ENCODE data around the gene PKP4. TPM values are rescaled to one million over a fixed set of nuclear protein-coding genes. Genes with fewer than 3 reads are reported as not detected.
"Not testable (repeated sequence)": the region's sequence is repeated elsewhere in the genome, so short reads cannot be mapped to it uniquely, and the experiment has no call there.

Gene PKP4, protein sequence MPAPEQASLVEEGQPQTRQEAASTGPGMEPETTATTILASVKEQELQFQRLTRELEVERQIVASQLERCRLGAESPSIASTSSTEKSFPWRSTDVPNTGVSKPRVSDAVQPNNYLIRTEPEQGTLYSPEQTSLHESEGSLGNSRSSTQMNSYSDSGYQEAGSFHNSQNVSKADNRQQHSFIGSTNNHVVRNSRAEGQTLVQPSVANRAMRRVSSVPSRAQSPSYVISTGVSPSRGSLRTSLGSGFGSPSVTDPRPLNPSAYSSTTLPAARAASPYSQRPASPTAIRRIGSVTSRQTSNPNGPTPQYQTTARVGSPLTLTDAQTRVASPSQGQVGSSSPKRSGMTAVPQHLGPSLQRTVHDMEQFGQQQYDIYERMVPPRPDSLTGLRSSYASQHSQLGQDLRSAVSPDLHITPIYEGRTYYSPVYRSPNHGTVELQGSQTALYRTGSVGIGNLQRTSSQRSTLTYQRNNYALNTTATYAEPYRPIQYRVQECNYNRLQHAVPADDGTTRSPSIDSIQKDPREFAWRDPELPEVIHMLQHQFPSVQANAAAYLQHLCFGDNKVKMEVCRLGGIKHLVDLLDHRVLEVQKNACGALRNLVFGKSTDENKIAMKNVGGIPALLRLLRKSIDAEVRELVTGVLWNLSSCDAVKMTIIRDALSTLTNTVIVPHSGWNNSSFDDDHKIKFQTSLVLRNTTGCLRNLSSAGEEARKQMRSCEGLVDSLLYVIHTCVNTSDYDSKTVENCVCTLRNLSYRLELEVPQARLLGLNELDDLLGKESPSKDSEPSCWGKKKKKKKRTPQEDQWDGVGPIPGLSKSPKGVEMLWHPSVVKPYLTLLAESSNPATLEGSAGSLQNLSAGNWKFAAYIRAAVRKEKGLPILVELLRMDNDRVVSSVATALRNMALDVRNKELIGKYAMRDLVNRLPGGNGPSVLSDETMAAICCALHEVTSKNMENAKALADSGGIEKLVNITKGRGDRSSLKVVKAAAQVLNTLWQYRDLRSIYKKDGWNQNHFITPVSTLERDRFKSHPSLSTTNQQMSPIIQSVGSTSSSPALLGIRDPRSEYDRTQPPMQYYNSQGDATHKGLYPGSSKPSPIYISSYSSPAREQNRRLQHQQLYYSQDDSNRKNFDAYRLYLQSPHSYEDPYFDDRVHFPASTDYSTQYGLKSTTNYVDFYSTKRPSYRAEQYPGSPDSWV
- 9.3 and 15.0 TPM in 2 replicates for total RNA-seq (2014; rRNA removed; shearing (Covaris generic); ENCODE audit: low replicate concordance)

DNA sequence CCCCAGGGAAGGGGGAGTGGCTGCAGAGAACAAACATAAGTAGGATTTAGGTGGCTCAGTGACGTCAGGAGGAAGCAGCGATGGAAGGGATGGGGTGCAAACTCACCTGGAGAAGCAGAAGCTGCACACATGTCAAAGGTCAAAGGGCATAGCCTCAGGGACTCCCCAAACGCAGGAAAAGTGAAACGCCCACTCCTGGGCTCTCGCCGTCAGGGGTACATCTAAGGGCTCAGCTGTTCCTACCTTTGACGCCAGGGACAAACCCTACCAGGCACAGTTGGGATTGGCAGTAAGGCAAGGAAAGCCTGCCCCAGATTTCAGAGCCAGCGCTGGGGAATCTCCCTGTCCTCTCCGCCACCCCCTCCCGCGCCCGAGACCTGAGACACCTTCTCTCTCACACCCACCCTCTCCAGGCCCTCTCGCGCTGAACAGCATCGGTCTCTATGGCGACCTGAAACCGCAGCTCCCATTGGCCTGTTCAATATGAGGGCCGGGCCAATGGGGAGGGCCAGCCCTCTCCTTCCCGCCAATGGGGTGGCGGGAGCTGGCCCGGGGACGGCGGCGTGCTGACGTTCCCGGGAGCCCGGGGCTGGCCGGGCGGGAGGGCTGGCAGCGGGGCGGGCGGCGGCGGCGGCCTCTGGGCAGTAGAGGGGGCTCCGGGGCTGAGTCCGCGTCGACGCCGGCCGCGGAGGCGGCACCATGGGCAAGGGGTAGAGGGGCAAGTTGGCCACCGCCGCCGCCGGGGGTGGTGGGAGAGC is at the start of gene PKP4, which contains the start of gene CCDC148:
Gene PKP4 (plus strand): TSS at position 644 of the 758 bp plus-strand sequence. CDS start 76,233 bp downstream, outside the sequence.
Gene CCDC148 (minus strand): TSS at position 445 of the 758 bp plus-strand sequence. CDS start 314 bp downstream, at position 131.
- peak within 1 kb of the TSS; percentile 77 for H3K4me3 ChIP-seq
- H3K27me3 ChIP-seq = peaks cover 3% of the 10 kb centered on the region; the same call in 1 of the 2 replicates
- DNase-seq = peak; percentile 94
- peaks cover 3% of the 10 kb centered on the region for H3K36me3 ChIP-seq
- no peaks in the 10 kb centered on the region for H3K9me3 ChIP-seq

DNA sequence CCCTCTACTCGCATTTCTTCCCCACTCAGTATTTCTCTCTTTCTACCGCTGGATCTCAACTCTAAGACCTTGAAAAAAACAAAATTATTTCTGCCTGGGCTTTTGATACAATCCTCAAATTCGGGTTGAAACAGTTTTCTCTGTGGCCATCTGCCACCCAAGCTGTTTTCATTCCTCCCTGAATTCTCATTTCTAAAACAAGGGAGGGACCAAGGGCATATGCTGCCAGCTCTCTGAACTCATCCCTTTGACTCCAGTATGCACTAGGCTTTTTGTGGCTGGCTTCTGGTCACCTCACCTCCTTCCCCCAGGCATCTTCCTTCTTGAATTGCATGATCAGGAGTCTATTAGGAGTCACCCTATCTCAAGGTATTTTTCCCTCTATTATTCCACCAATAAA is 49.7 kb upstream of the PKP4 start:
- Histone ChIP-seq H3K4me3 (no peak overlapping the region), H3K36me3 (no peaks in the 10 kb centered on the region), H3K27me3 (no peaks in the 10 kb centered on the region), H3K9me3 (peaks cover 6% of the 10 kb centered on the region)
- DNase-seq = no peak

DNA sequence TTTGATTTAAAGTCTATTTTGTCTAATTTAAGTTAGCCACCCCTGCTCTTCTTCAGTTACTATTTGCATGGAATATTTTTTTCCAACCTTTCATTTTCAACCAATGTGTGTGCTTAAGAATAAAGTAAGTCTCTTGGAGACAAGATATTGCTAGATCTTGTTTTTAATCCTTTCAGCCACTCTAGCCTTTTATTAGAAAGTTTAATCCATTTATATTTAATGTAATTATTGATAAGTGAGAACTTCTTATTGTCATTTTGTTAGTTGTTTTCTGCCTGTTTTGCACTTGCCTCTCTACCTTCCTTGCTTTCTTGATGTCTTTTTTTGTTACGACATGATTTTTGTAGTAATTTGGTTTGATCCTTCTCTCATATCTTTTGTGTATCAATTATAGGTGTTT is 46.6 kb upstream of the PKP4 start:
- H3K36me3 ChIP-seq = no peaks in the 10 kb centered on the region
- no peaks in the 10 kb centered on the region for H3K27me3 ChIP-seq
- H3K9me3 ChIP-seq = peaks cover 6% of the 10 kb centered on the region
- DNase-seq = no peak
- no peak overlapping the region for H3K4me3 ChIP-seq

DNA sequence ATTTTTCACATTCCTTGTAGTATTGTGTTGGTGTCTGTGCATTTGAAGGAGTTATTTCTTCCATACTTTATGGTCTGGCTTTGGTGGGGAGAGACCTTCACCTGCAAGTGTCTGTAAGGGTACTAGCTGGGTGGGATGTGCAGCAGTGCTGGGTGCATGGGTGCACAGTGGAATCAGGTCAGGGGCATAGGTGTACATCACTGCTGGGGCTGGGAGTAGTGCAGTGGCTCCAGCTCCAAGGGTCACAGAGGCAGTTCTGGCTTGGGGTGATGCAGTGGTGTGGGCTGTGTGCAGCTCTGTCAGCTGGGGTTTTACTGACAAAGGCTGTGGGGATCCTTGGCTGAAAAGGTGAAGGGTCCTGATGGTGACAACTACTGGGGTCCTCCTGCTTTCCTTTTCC is 45.0 kb upstream of the PKP4 start:
- DNase-seq = no peak
- H3K4me3 ChIP-seq = no peak overlapping the region
- no peaks in the 10 kb centered on the region for H3K36me3 ChIP-seq
- H3K9me3 ChIP-seq = peaks cover 6% of the 10 kb centered on the region
- no peaks in the 10 kb centered on the region for H3K27me3 ChIP-seq

DNA sequence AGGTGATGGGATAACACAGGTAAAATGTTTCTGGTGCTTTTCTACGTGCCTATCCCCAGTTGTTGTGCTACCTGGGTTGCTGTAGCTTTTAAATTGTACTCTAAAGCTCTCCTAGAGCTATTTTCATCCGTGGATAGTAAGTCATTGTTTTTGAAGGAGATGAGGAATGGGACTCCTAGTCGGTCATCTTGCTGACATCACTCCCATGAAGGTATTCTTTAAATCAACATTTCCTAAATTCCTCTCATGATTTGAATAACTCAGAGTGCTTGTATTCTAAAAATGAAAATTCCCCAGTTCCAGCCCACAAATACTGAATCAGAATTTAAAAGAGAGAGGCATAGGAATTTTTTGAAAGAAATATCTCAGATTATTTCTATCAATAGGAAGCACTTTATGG is 44.5 kb upstream of the PKP4 start:
- Histone ChIP-seq H3K36me3 (no peaks in the 10 kb centered on the region), H3K27me3 (no peaks in the 10 kb centered on the region), H3K9me3 (peaks cover 6% of the 10 kb centered on the region), H3K4me3 (no peak overlapping the region)
- DNase-seq = no peak

DNA sequence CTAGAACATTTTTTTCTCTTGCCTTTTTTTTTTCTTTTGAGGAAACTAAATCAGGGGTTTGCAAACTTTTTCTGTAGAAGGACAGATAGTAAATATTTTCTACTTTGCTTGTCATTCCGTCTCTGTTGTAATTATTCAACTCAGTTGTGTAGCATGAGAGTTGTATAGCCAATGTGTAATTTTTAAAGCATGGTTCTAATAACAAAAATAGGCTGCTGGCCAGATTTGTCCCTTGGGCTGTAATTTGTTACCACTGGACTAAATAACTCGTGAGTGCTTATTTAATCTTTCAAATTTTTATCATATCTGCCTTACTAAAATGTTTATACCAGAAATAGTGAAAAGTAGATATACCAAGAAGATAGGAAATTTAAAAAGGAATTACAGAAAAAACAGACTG is 43.2 kb upstream of the PKP4 start:
- Histone ChIP-seq H3K4me3 (no peak overlapping the region), H3K36me3 (no peaks in the 10 kb centered on the region), H3K27me3 (no peaks in the 10 kb centered on the region), H3K9me3 (peaks cover 6% of the 10 kb centered on the region)
- DNase-seq = no peak

DNA sequence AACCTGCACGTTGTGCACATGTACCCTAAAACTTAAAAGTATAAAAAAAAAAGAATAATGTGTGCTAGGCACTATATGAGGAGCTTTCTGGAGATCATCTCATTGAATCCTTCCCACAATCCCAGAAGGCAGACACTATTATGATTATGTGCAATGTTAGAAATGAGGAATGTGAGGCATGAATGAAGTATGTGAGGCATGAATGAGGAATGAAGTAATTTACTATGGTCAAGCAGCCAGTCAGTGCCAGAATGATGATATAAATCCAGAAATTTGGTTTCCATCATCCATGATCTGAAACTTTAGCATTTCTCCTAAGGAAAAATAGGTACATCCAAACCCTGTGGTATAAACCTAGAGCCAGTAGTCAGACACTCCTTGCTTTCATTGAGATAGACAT is 42.2 kb upstream of the PKP4 start:
- Histone ChIP-seq H3K4me3 (no peak overlapping the region), H3K27me3 (no peaks in the 10 kb centered on the region), H3K36me3 (no peaks in the 10 kb centered on the region), H3K9me3 (peaks cover 6% of the 10 kb centered on the region)
- no peak for DNase-seq

DNA sequence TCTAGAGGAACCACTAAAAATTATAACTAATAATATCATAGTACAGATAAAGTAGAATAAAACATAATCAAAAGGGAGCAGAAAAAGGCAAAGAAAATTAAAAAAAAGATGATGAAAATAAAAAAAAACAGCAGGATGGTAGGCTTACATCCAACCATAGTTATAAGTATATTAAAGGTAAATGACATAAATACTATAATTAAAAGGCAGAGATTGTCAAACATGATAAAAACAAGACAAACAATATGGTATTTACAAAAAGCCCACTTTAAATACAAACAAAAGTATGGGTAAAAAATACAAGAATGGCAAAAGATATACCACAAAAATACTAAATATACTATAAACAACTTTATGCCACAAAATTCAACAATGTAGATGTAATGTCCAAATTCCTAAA is 24.6 kb upstream of the PKP4 start:
- Histone ChIP-seq H3K9me3 (0 out of 2 replicates have a peak, but pooled peaks cover 2% of the 10 kb centered on the region), H3K27me3 (no peaks in the 10 kb centered on the region), H3K4me3 (no peak overlapping the region), H3K36me3 (no peaks in the 10 kb centered on the region)
- DNase-seq = no peak

DNA sequence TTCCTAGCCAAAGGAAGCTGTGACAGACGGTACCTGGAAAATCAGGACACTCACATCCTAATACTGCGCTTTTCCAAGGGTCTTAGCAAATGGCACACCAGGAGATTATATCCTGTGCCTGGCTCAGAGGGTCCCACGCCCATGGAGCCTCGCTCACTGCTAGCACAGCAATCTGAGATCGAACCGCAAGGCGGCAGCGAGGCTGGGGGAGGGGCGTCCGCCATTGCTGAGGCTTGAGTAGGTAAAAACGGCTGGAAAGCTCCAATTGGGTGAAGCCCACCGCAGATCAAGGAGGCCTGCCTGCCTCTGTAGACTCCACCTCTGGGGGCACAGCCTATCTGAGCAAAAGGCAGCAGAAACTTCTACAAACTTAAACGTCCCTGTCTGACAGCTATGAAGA is 23.0 kb upstream of the PKP4 start:
- not testable (repeated sequence) for H3K9me3 ChIP-seq, H3K36me3 ChIP-seq, H3K4me3 ChIP-seq, H3K27me3 ChIP-seq, DNase-seq

DNA sequence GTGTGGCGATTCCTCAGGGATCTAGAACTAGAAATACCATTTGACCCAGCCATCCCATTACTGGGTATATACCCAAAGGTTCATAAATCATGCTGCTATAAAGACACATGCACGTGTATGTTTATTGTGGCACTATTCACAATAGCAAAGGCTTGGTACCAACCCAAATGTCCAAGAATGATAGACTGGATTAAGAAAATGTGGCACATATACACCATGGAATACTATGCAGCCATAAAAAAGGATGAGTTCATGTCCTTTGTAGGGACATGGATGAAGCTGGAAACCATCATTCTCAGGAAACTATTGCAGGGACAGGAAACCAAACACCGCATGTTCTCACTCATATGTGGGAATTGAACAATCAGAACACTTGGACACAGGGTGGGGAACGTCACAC is 17.7 kb upstream of the PKP4 start:
- DNase-seq, H3K36me3 ChIP-seq, H3K27me3 ChIP-seq: not testable (repeated sequence)

DNA sequence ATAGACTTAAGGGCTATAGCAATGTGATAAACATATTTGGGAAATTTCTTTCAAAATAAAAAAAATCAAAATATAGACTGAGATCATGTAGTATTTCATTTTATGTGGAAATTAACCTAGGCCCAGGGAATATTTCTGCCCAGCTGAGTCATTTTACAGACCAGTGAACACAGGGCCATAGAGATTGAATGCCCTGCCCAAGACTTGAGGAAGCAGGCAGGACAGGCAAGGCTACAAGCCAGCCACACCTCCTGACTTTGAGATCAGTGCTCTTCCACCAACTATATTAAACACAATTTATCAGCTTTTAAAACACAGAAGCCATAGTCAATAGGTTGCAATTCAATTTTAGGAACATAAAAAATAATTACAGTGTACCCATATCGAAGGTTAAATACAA is 13.1 kb upstream of the PKP4 start:
- DNase-seq = no peak
- H3K36me3 ChIP-seq = no peaks in the 10 kb centered on the region
- no peak overlapping the region for H3K4me3 ChIP-seq

More for the DNA sequence above, 17.7 kb upstream of the PKP4 start:
- not testable (repeated sequence) for H3K9me3 ChIP-seq, H3K4me3 ChIP-seq

DNA sequence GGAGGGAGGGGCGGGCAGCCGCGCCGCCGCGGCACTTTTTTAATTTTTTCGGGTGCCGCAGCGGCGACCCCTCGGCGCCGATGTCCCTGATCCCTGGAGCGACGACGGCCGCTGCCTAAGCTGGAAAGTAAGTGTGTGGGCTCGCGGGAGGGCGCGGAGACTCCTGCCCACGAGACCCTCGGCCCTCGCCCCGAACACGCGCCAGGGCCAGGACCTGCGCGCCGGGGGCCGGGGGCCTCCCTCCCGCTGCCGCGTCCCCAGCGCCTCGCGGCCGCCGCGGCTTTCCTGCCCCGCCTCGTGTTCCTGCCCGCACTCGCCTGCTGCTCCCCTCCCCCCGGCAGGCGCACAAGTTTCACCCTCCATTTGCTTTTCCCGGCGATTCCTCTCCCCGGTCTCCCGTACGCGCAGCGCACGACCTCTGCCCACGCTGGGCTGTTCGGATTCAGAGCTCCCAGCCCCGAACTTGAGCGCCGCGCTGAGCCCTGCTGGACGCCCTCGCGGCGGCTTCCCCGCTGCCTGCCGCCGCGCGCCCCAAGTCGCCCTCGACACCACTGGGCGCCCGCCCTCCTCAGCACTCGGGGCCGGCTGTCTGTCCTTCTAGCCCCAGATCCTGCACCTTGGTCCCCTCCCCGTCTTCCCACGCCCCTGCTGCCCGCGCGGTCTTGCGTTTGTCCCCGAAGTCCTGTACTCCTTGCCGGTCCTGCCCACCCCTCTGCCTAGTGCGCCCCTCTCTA is 507 bp downstream of the PKP4 start:
- H3K36me3 ChIP-seq = peaks cover 3% of the 10 kb centered on the region
- peaks cover 3% of the 10 kb centered on the region; the same call in 1 of the 2 replicates for H3K27me3 ChIP-seq
- no peaks in the 10 kb centered on the region for H3K9me3 ChIP-seq
- peak; percentile 71 for DNase-seq
- peak overlapping the region; percentile 77 for H3K4me3 ChIP-seq

More for the DNA sequence above, 13.1 kb upstream of the PKP4 start:
- no peaks in the 10 kb centered on the region for H3K9me3 ChIP-seq
- no peaks in the 10 kb centered on the region for H3K27me3 ChIP-seq

DNA sequence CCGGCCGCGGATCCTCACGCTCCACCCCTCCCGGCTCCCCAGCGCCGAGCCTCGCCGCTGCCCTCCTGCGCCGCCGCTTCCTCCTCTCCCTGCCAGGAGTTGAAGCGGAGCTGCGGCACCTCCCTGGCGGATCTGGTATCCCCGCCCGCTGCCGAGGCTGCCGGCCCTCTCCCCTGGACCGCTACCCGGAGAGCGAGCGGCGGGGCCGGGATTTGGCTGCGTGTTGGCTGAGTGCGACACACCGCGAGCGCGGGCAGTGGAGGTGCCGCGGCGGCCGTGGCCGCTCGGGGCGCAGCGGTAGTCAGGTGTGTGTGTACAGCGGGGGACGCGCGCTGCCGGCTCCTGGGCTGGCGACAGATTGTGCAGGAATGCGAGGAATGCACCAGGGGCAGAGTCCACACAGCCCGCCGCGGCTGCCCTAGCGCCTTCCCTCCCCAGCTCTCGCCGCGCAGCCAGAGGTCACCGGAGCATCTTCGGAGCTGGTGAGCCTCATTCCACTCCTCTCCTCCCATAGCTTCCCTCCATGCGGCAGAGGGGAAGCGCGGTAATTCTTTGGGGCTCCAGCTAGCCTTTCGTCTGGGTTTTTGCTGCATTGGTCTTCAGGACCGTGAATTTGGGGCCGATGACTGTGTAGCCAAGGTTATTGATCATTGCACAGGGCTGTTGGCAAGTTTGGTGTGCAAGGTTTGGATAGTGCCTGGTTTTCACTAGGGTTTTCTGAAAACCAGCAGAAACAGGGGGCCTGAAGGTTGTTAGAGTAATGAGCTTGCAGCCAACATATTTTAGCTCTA is 1.3 kb downstream of the PKP4 start:
- peaks cover 3% of the 10 kb centered on the region for H3K36me3 ChIP-seq
- DNase-seq = peak; percentile 59
- H3K4me3 ChIP-seq = peak overlapping the region; percentile 77
- peaks cover 3% of the 10 kb centered on the region; the same call in 1 of the 2 replicates for H3K27me3 ChIP-seq
- H3K9me3 ChIP-seq = no peaks in the 10 kb centered on the region

DNA sequence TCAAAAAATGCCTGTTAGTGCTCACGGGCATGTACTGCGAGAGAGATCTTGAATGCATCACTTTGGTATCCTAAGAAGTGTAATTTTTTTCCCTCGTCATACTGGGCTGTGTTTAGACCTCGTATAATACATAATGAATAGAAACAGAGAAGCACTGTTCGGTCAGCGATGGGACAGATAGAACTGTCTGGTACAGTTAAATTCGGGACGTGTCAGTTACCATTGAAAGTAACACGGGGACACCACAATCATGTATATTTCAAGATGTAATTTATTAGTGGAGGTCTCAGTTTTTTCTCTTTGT is 1.8 kb downstream of the PKP4 start:
- Histone ChIP-seq H3K36me3 (peaks cover 3% of the 10 kb centered on the region), H3K4me3 (peak overlapping the region; percentile 77), H3K27me3 (peaks cover 3% of the 10 kb centered on the region; the same call in 1 of the 2 replicates), H3K9me3 (no peaks in the 10 kb centered on the region)
- DNase-seq = no peak

Measured in MG63 (cell line).